GM21423 (cell line): ENCODE data around the gene OOSP3.
"Not testable (repeated sequence)": the region's sequence is repeated elsewhere in the genome, so short reads cannot be mapped to it uniquely, and the experiment has no call there.

Source experiments
- ATAC-seq: cut with Tn5 transposase; IDR thresholded peaks from one replicate; pipeline ENCODE4 v1.9.1; 2021; ENCODE audit warnings: mild to moderate bottlenecking, moderate library complexity; ENCODE audit not compliant: unreplicated experiment

OOSP3 gene

DNA sequence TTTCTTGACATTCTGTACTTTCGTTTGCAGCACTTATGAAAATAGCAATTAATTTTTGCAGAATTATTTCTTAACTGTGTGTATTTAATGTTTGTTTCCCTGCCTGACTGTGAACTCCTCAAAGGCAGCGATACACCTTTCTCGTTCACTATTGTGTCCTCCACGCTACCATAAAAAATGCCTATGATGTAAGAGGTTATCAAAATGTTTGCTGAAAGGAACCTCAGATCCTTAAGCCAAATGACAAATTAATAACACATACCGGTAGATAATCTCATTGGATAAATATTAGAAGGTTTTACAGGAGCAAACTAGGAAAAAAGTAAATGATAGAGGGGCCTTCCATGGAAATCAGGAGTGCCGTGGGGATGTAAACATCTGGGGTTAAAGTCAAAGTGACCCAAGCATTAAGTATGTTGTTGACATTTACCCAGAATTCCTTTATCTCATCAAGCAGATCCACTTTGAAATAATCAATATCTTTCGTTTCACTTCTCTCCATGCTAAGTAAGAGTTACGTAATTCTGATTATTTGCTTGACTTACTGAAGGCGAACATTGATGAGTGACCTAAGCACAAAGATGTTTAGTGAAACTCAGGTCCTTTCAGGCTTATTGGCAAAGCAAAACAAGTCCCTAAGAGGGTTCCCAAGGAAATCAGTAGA is 2.6 kb upstream of the OOSP3 start:
- ATAC-seq = no peak

DNA sequence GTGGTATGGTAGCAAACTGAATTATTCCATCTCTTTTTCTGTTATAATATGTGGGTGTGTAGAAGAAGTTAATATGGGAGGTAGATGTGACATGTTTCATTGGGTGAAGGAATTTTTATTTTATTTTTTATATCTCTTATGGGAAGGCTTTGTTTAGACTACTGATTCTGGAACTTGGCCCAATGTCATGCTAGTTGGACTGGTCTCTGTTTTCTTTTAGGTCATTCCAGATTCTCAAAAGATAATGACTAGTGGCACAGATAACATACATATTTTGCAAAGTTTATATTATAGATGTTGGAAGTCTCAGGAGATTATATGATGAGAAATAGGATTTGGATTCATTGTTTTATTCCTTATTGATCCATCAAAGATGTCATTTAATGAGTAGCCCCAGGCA is 1.3 kb upstream of the OOSP3 start:
- no peak for ATAC-seq

DNA sequence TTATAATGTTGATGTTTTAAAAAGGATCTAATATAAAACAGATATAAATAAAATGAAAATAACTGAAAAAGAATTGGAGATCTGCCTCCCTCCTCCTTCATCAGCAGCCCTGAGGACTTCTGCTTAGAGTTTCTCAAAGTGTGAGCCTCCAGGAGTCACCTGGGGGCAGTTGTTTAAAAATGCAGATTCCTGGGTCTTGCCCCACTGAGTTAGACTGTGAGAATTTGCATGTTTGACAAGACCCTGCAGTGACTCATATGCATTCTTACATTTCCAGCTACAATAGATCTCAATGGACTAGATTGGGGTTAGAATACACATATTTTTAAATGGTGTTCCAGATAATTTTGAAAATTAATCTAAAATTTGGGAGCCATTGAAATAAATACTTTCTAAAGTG is 798 bp upstream of the OOSP3 start:
- ATAC-seq = no peak

- ATAC-seq = no peak
Observed at GRCh38 chr11:59879567-59879966, 985 bp downstream of the OOSP3 start.

- ATAC-seq = no peak
Observed at GRCh38 chr11:59883597-59883996, 5.0 kb downstream of the OOSP3 start.

DNA sequence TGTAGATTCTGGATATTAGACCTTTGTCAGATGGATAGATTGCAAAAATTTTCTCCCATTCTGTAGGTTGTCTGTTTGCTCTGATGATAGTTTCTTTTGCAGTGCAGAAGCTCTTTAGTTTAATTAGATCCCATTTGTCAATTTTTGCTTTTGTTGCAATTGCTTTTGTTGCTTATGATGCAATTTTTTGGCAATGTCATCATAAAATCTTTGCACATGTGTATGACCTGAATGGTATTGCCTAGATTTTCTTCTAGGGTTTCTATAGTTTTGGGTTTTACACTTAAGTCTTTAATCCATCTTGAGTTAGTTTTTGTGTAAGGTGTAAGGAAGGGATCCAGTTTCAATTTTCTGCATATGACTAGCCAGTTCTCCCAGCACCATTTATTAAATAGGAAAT is 8.6 kb downstream of the OOSP3 start:
- not testable (repeated sequence) for ATAC-seq

DNA sequence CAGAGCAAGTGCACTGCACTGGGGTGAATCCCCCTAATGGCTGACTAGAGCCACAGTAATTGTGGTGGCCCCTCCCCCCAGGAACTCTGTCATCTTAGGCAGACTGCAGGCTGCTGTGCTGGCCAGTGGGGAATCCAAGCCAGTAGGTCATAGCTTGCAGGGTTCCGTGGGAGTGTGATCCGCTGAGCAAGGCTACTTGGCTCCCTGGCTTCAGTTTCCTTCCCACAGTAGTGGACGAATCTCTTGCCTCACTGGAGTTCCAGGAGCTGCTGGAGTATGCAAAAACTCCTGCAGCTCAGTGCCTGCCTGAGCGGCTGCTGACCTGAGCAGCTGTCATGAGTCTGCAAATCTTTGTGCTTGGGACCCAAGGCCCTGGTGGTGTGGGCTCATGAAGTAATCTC is 13.2 kb downstream of the OOSP3 start:
- ATAC-seq = no peak

GRCh38 chr11:59894616-59895015 is 16.0 kb downstream of the OOSP3 start:
- no peak for ATAC-seq

DNA sequence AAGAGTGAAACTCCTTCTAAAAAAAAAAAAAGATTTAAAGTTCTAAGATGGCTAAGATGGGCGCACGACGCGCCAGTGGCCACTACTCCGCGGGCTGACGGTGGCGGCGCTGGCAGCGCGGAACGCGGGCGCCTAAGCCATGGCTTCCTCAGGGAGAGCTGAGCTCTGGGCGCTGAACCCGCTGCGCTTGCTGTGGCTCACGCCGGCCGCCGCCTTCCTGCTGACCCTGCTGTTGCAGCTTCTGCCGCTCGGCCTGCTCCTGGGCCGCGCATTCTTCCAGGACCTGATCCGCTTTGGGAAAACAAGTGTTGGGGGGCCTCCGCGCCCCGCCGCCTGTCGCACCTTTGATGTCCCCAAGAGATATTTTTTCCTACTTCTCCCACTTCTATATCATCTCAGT is 19.5 kb downstream of the OOSP3 start:
- no peak for ATAC-seq

- no peak for ATAC-seq
Observed at GRCh38 chr11:59898650-59899049, 20.1 kb downstream of the OOSP3 start.

GRCh38 chr11:59899532-59899931 is 20.9 kb downstream of the OOSP3 start:
- ATAC-seq = no peak

GRCh38 chr11:59900366-59901126 is 22.0 kb downstream of the OOSP3 start:
- no peak for ATAC-seq

DNA sequence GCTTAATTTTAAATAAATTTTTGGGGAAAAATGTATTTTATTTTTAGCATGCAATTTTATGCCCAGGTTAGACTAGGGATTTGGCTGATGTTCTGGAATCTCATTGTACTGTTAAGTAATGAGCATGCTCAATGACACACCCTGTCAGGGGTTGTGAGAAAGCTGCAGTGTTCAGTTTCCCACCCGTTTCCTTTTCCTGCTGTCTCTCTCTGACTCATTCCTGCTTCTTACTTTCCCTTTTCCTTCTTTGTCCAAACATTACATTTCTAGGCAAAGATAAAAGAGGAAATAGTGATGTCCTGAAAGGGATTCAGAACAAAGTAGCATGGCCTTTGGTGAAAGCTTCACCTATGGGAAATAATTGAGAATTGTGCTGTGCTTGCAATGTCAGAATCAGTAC is 22.7 kb downstream of the OOSP3 start:
- no peak for ATAC-seq

DNA sequence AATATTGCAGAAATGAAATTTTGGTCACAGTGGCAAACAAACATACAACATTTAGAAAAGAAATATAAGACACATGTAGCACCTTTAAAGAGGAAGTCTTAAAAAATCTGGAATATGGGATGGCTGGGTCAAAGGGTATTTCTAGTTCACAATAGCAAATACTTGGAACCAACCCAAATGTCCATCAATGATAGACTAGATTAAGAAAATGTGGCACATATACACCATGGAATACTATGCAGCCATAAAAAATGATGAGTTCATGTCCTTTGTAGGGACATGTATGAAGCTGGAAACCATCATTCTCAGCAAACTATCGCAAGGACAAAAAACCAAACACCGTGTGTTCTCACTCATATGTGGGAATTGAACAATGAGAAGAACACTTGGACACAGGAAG is 25.0 kb downstream of the OOSP3 start:
- not testable (repeated sequence) for ATAC-seq

DNA sequence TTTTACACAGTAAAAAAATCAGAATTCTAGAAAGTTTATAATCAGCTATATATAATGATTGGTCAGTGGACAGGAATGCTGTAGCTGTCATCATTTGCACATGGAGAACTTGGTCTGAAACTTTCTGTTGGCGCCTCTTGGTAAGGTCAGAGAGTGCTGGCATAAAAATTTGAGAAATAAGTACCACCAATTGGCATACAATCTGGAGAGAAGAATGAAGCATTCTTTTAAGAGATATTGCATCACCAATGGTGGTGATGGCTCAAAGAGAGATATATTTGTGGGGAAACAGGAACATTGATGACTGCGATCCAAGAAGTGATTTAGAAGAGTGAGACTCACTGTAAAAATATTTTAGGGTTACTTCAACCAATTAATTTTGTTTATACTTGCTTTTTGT is 39.9 kb downstream of the OOSP3 start:
- no peak for ATAC-seq

DNA sequence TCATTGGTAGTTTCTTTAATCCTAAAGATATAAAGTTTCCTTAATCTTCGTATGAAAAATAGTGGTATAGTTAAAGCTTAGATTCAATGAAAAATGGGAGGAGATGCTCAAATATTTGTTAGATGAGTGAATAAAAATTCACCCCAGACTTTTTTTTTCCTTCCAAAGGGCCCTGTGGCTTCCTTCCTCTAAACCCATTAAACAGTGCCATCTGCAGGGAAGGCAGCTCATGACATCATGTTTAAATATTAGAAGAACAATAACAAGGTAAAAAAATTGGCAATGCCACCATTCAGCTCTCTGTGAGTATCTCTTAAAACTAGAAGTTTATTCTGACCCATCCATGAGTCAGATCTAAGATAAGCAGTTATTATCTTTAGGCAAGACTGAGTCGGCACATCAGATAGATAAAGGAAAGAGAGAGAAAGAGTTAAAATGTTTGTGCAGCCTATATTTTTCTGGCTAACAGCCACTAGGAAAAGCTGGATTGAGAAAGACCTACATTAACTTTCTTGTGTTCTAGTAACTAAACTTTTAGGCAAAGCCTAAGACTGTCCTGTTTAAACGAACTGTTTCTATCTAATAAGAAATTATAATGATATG is 40.5 kb downstream of the OOSP3 start:
- no peak for ATAC-seq

DNA sequence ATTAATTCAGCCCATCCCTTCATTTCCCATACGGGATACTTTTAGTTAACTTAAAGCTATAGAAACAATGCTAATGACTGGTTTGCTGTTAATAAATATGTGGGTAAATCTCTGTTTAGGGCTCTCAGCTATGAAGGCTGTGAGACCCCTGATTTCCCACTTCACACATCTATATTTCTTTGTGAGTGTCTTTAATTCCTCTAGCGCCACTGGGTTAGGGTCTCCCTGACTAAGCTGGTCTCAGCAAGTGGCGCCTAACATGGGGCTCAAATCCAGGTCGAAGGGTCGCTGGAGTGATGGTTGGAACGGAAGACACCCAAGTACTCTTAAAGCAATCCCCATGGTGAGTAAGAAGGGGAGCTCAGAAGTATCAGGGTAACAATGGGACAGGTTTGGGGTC is 45.2 kb downstream of the OOSP3 start:
- no peak for ATAC-seq

DNA sequence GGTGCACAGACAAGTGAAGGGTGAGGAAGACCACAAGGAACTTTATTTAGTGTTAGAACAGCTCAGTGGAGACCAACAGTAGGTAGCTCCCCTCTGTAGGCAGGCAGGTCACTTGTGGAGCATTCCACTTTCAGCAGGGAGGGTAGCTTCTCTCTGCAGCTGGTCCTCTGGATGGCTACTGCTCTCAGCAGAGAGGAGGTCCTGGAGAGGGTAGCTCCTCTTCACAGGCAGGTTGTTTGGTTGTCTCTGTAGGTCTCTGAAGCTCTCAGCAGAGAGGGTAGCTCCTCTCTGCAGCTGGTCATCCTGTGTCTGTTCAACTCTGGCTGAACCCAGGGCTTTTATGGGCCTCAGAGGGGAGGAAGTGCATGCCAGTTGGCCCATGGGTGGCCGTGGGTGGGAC is 53.1 kb downstream of the OOSP3 start:
- no peak for ATAC-seq

DNA sequence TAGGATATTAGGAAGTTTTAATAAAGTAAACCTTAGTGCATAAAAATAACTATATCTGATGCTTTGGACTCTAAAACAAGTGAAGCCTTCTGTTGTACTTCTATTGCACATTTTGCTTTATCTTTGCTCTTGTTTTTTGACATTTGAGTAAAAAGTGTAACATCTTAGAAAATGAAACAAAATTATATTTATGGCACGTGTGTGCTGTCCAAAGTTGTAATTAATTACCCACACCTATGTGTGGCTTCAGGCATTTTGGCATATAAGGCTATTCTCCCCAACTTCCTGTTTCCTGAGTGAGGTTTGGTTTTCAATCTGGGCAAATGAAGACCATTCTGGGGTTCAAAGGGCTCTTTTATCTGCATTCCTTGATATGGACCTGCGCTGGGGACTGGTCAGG is 59.5 kb downstream of the OOSP3 start, which contains the start of gene OOSP1:
OOSP1 (plus strand) TSS at position 301 of the 400 bp plus-strand sequence; CDS start at position 324, 23 bp downstream.
- ATAC-seq = no peak

- ATAC-seq = no peak
Observed at GRCh38 chr11:59938718-59939117, 60.1 kb downstream of the OOSP3 start.

GRCh38 chr11:59939482-59939881 is 60.9 kb downstream of the OOSP3 start:
- ATAC-seq = no peak

GRCh38 chr11:59941091-59941490 is 62.5 kb downstream of the OOSP3 start:
- ATAC-seq = no peak
